Muscle layer of colon (tissue), 2 donors: ENCODE data around the gene PADI2.

Experiments
- H3K27ac ChIP-seq: one replicate; pipeline ENCODE4 v1.7.0; 2013; ENCODE audit warnings: low read depth, mild to moderate bottlenecking, low read length, moderate library complexity
- H3K27me3 ChIP-seq, 2 donors: one replicate each; pipeline ENCODE4 v1.7.0; 2013; ENCODE audit warnings: low read length in 2 of 2, mild to moderate bottlenecking in 2 of 2; ENCODE audit not compliant: insufficient read depth in 2 of 2, control insufficient read depth in 1 of 2
- H3K36me3 ChIP-seq: one replicate; pipeline ENCODE4 v1.7.0; 2013; ENCODE audit warnings: mild to moderate bottlenecking, low read length; ENCODE audit not compliant: insufficient read depth
- H3K4me1 ChIP-seq: one replicate; pipeline ENCODE4 v1.7.0; 2013; ENCODE audit warnings: mild to moderate bottlenecking, low read length; ENCODE audit not compliant: insufficient read depth
- H3K4me3 ChIP-seq, 2 donors: one replicate each; pipeline ENCODE4 v1.7.0; 2013; ENCODE audit warnings: low read length in 2 of 2, low read depth in 1 of 2, mild to moderate bottlenecking in 1 of 2, moderate library complexity in 1 of 2
- H3K9ac ChIP-seq: one replicate; pipeline ENCODE4 v1.7.0; 2013; ENCODE audit warnings: low read length
- H3K9me3 ChIP-seq: one replicate; pipeline ENCODE4 v1.7.0; 2013; ENCODE audit warnings: mild to moderate bottlenecking, low read length
- donor health status: abdominal sarcoma.
- donor health status: Adenocarcinoma of cecum.

PADI2 gene

GRCh38 chr1:17047924-17048323 lies 71.3 kb downstream of the PADI2 start:
- no peak overlapping the region for H3K4me3 ChIP-seq
- H3K4me1 ChIP-seq: peaks cover 24% of the 10 kb centered on the region
- no peak overlapping the region for H3K9ac ChIP-seq
- H3K27ac ChIP-seq: no peak overlapping the region
- peaks cover 35% of the 10 kb centered on the region for H3K36me3 ChIP-seq
- H3K9me3 ChIP-seq: no peaks in the 10 kb centered on the region
- no peaks in the 10 kb centered on the region for H3K27me3 ChIP-seq

- Histone ChIP-seq H3K4me3 (no peak overlapping the region), H3K27ac (no peak overlapping the region), H3K36me3 (peaks cover 40% of the 10 kb centered on the region), H3K27me3 (no peaks in the 10 kb centered on the region), H3K9me3 (no peaks in the 10 kb centered on the region), H3K9ac (no peak overlapping the region), H3K4me1 (peaks cover 14% of the 10 kb centered on the region)
Measured at GRCh38 chr1:17046334-17046657, 73.0 kb downstream of the PADI2 start.

GRCh38 chr1:17045634-17046333 lies 73.5 kb downstream of the PADI2 start:
- no peak overlapping the region for H3K9ac ChIP-seq
- H3K36me3 ChIP-seq: peaks cover 37% of the 10 kb centered on the region
- no peaks in the 10 kb centered on the region for H3K9me3 ChIP-seq
- no peaks in the 10 kb centered on the region for H3K27me3 ChIP-seq
- H3K27ac ChIP-seq: peak overlapping the region; percentile 44
- peak overlapping the region in 1 of 2 donors; percentile 26 for H3K4me3 ChIP-seq
- H3K4me1 ChIP-seq: peaks cover 14% of the 10 kb centered on the region

GRCh38 chr1:17045150-17045549 lies 74.1 kb downstream of the PADI2 start:
- H3K9me3 ChIP-seq: no peaks in the 10 kb centered on the region
- H3K9ac ChIP-seq: no peak overlapping the region
- no peaks in the 10 kb centered on the region for H3K27me3 ChIP-seq
- peaks cover 37% of the 10 kb centered on the region for H3K36me3 ChIP-seq
- no peak overlapping the region for H3K27ac ChIP-seq
- peaks cover 14% of the 10 kb centered on the region for H3K4me1 ChIP-seq
- H3K4me3 ChIP-seq: no peak overlapping the region

- H3K36me3 ChIP-seq: peaks cover 47% of the 10 kb centered on the region
- H3K9me3 ChIP-seq: no peaks in the 10 kb centered on the region
- H3K27me3 ChIP-seq: no peaks in the 10 kb centered on the region
- H3K27ac ChIP-seq: no peak overlapping the region
- H3K4me1 ChIP-seq: peaks cover 14% of the 10 kb centered on the region
- no peak overlapping the region for H3K9ac ChIP-seq
- no peak overlapping the region for H3K4me3 ChIP-seq
Measured at GRCh38 chr1:17043676-17044075, 75.6 kb downstream of the PADI2 start.

- Histone ChIP-seq H3K4me3 (no peak overlapping the region), H3K27ac (no peak overlapping the region), H3K9me3 (no peaks in the 10 kb centered on the region), H3K27me3 (no peaks in the 10 kb centered on the region), H3K9ac (no peak overlapping the region), H3K4me1 (peaks cover 5% of the 10 kb centered on the region), H3K36me3 (peaks cover 47% of the 10 kb centered on the region)
Measured at GRCh38 chr1:17040135-17040534, 79.1 kb downstream of the PADI2 start.

GRCh38 chr1:17039522-17039921 lies 79.7 kb downstream of the PADI2 start:
- no peak overlapping the region for H3K9ac ChIP-seq
- no peaks in the 10 kb centered on the region for H3K9me3 ChIP-seq
- peaks cover 41% of the 10 kb centered on the region for H3K36me3 ChIP-seq
- no peak overlapping the region for H3K4me3 ChIP-seq
- no peaks in the 10 kb centered on the region for H3K27me3 ChIP-seq
- H3K27ac ChIP-seq: no peak overlapping the region
- no peaks in the 10 kb centered on the region for H3K4me1 ChIP-seq

- Histone ChIP-seq H3K4me1 (no peaks in the 10 kb centered on the region), H3K9ac (no peak overlapping the region), H3K27me3 (no peaks in the 10 kb centered on the region), H3K9me3 (no peaks in the 10 kb centered on the region), H3K4me3 (no peak overlapping the region), H3K36me3 (peaks cover 18% of the 10 kb centered on the region), H3K27ac (no peak overlapping the region)
Measured at GRCh38 chr1:17033481-17033880, 85.8 kb downstream of the PADI2 start.

GRCh38 chr1:17032741-17033140 lies 86.5 kb downstream of the PADI2 start:
- no peak overlapping the region for H3K9ac ChIP-seq
- H3K36me3 ChIP-seq: peaks cover 25% of the 10 kb centered on the region
- no peak overlapping the region for H3K27ac ChIP-seq
- no peaks in the 10 kb centered on the region for H3K4me1 ChIP-seq
- H3K9me3 ChIP-seq: no peaks in the 10 kb centered on the region
- H3K4me3 ChIP-seq: no peak overlapping the region
- H3K27me3 ChIP-seq: no peaks in the 10 kb centered on the region

GRCh38 chr1:17031436-17031835 lies 87.8 kb downstream of the PADI2 start:
- Histone ChIP-seq H3K27me3 (no peaks in the 10 kb centered on the region), H3K9ac (no peak overlapping the region), H3K9me3 (no peaks in the 10 kb centered on the region), H3K4me3 (no peak overlapping the region), H3K27ac (no peak overlapping the region), H3K4me1 (no peaks in the 10 kb centered on the region), H3K36me3 (peaks cover 38% of the 10 kb centered on the region)

GRCh38 chr1:17030206-17030605 lies 89.0 kb downstream of the PADI2 start:
- H3K9ac ChIP-seq: no peak overlapping the region
- H3K4me3 ChIP-seq: no peak overlapping the region
- no peaks in the 10 kb centered on the region for H3K27me3 ChIP-seq
- H3K4me1 ChIP-seq: no peaks in the 10 kb centered on the region
- H3K27ac ChIP-seq: no peak overlapping the region
- no peaks in the 10 kb centered on the region for H3K9me3 ChIP-seq
- H3K36me3 ChIP-seq: peaks cover 49% of the 10 kb centered on the region

- Histone ChIP-seq H3K4me1 (no peaks in the 10 kb centered on the region), H3K9me3 (no peaks in the 10 kb centered on the region), H3K36me3 (peaks cover 62% of the 10 kb centered on the region), H3K9ac (no peak overlapping the region), H3K27me3 (no peaks in the 10 kb centered on the region), H3K27ac (no peak overlapping the region), H3K4me3 (no peak overlapping the region)
Measured at GRCh38 chr1:17028662-17029188, 90.5 kb downstream of the PADI2 start.
